ENCODE measurements around the gene GPC6. TPM values are rescaled to one million over a fixed set of nuclear protein-coding genes. Genes with fewer than 3 reads are reported as not detected.

Gene GPC6
- total and polyA plus RNA-seq, 10 donors: 0.22 to 9.3 (median 4.5) TPM

DNA sequence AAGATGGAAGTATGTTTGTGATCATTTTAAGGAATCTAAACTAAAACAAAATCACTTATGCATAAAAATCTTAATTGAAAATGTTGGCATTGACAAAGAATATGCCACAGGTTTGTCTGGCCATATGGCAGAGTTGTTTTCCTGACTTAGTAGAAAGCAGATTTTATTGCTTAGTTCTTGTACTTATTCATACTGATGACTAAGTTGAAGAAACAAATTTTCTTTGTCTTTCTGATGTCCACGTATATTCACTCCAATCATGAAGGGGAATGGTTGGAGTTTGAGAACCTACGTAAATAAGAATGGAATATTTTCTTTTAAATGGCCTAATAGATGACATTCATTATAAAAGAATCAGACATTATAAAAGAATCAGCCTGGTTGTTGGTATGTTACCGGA is 8.0 kb upstream of the GPC6 start:
- no peak for DNase-seq
- intact Hi-C loops (cut with DNase I; ENCODE audit: low total_unique reads): no loop called here
- 68 to 93% (median 86%) methylated on average over 3 of the region's 3 CpGs for WGBS, 5 donors
- H3K4me3 ChIP-seq: no peak overlapping the region
- no peaks in the 10 kb centered on the region for H3K9me3 ChIP-seq
- no peaks in the 10 kb centered on the region for H3K36me3 ChIP-seq
- no peaks in the 10 kb centered on the region for H3K4me1 ChIP-seq
- no peak for TF ChIP-seq POLR2A (IDR thresholded peaks at IDR 0.05)
- TF ChIP-seq POLR2AphosphoS5 (IDR thresholded peaks at IDR 0.05): no peak
- TF ChIP-seq, protein P1, sequence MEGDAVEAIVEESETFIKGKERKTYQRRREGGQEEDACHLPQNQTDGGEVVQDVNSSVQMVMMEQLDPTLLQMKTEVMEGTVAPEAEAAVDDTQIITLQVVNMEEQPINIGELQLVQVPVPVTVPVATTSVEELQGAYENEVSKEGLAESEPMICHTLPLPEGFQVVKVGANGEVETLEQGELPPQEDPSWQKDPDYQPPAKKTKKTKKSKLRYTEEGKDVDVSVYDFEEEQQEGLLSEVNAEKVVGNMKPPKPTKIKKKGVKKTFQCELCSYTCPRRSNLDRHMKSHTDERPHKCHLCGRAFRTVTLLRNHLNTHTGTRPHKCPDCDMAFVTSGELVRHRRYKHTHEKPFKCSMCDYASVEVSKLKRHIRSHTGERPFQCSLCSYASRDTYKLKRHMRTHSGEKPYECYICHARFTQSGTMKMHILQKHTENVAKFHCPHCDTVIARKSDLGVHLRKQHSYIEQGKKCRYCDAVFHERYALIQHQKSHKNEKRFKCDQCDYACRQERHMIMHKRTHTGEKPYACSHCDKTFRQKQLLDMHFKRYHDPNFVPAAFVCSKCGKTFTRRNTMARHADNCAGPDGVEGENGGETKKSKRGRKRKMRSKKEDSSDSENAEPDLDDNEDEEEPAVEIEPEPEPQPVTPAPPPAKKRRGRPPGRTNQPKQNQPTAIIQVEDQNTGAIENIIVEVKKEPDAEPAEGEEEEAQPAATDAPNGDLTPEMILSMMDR (IDR thresholded peaks at IDR 0.05 in 8 of 11, conservative IDR thresholded peaks at IDR 0.05 in 3 of 11): no peak
- H3K27me3 ChIP-seq (replicated peaks in 1 of 7): no peaks in the 10 kb centered on the region
- no peak overlapping the region for H3K27ac ChIP-seq

DNA sequence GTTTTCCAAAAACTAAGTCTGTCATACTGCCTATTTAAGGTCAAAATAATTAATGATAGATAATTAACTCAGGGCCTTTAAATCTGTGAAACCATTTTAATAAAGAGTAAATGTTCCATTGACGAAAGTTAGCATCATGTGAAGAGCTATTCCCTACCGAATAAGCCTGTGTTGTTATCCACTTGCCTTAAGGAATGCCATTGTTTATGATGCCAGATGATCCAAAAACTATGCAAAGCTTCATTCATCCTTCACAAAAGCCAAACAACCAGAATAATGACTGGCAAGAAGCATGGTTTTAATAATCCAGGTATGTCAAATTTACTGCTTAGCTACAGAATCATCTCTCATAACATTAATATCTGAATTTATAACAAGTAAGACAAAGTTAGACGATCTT is 6.5 kb upstream of the GPC6 start:
- no peaks in the 10 kb centered on the region for H3K27me3 ChIP-seq (replicated peaks in 1 of 7)
- TF ChIP-seq POLR2A (IDR thresholded peaks at IDR 0.05) (no peak), POLR2AphosphoS5 (IDR thresholded peaks at IDR 0.05) (no peak)
- TF ChIP-seq, protein P1 (IDR thresholded peaks at IDR 0.05 in 8 of 11, conservative IDR thresholded peaks at IDR 0.05 in 3 of 11): no peak
- no peaks in the 10 kb centered on the region for H3K4me1 ChIP-seq
- no peaks in the 10 kb centered on the region for H3K9me3 ChIP-seq
- no peak overlapping the region for H3K27ac ChIP-seq
- WGBS, 5 donors: 48 to 58% (median 55%) methylated on average over 3 of the region's 3 CpGs
- no peak overlapping the region for H3K4me3 ChIP-seq
- no peaks in the 10 kb centered on the region for H3K36me3 ChIP-seq
- intact Hi-C loops (cut with DNase I; ENCODE audit: low total_unique reads): no loop called here
- no peak for DNase-seq

DNA sequence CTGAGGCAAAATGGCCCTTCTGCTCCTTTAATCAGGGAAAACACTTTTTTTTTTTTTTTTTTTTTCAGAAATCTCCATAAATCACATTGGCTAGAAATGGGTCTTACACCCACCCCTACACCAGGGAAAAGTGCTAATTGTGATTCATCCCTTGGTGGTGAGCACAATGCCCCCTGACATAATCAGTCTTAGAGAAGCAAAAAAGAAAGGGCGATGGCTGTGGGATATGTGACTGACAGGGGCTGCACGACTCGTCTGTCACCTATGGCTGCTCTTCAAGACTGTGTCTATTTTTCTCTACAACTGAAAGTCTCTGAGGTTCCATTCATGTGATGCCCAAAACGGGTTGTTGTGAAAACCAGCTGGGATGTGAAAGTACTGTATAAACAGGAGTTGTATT is 3.6 kb upstream of the GPC6 start:
- DNase-seq: no peak
- TF ChIP-seq POLR2AphosphoS5 (IDR thresholded peaks at IDR 0.05) (no peak), POLR2A (IDR thresholded peaks at IDR 0.05) (no peak)
- TF ChIP-seq, protein P1 (IDR thresholded peaks at IDR 0.05 in 8 of 11, conservative IDR thresholded peaks at IDR 0.05 in 3 of 11): no peak
- WGBS, 5 donors: 82 to 92% (median 90%) methylated on average over 4 of the region's 4 CpGs
- no peak overlapping the region for H3K4me3 ChIP-seq
- H3K27ac ChIP-seq: no peak overlapping the region
- no peaks in the 10 kb centered on the region for H3K9me3 ChIP-seq
- H3K36me3 ChIP-seq: no peaks in the 10 kb centered on the region
- peaks cover 0 to 22% (median 13%) of the 10 kb centered on the region in 7 donors for H3K27me3 ChIP-seq (replicated peaks in 1 of 7)
- H3K4me1 ChIP-seq: peaks cover 0 to 15% (median 0%) of the 10 kb centered on the region in 6 donors
- intact Hi-C loops (cut with DNase I; ENCODE audit: low total_unique reads): no loop called here

DNA sequence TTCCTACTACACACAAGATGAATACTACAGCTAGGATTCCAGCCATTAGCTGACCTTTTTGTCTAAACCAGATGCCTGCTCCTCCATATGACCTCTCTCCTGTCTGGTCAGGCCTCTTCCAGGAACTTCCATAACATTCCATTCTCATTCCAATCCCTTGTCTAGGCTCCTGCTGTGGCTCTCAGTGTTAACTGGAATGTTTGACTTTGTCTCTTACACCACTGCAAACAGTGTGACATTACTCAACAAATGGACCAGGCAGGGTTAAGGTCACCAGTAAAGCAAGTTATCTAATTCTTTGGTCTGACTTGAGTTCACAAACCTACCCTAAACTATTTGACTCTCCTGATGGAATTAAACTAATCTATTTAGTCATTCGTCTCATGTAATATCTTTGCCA is 2.1 kb upstream of the GPC6 start:
- H3K27me3 ChIP-seq (replicated peaks in 1 of 7): peaks cover 0 to 38% (median 18%) of the 10 kb centered on the region in 7 donors
- WGBS, 5 donors: 77 to 95% (median 91%) methylated on average over 1 of the region's 1 CpG
- H3K4me3 ChIP-seq: no peak overlapping the region
- H3K36me3 ChIP-seq: no peaks in the 10 kb centered on the region
- no peak for TF ChIP-seq POLR2AphosphoS5 (IDR thresholded peaks at IDR 0.05)
- no peak for TF ChIP-seq POLR2A (IDR thresholded peaks at IDR 0.05)
- TF ChIP-seq, protein P1 (IDR thresholded peaks at IDR 0.05 in 8 of 11, conservative IDR thresholded peaks at IDR 0.05 in 3 of 11): no peak
- no peak for DNase-seq
- intact Hi-C loops (cut with DNase I; ENCODE audit: low total_unique reads): no loop called here
- H3K27ac ChIP-seq: no peak overlapping the region
- no peaks in the 10 kb centered on the region for H3K9me3 ChIP-seq
- H3K4me1 ChIP-seq: peaks cover 0 to 18% (median 0%) of the 10 kb centered on the region in 6 donors
